ENCODE data around the gene PPP6R3. TPM values are rescaled to one million over a fixed set of nuclear protein-coding genes. Genes with fewer than 3 reads are reported as not detected.
A peak's percentile ranks its signal among the peaks of the same experiment; 100 is the strongest.
"Not testable (repeated sequence)": the region's sequence is repeated elsewhere in the genome, so short reads cannot be mapped to it uniquely, and the experiment has no call there.

Gene PPP6R3
- total RNA-seq, 1 experiment from 2014 or later = 133 TPM

DNA sequence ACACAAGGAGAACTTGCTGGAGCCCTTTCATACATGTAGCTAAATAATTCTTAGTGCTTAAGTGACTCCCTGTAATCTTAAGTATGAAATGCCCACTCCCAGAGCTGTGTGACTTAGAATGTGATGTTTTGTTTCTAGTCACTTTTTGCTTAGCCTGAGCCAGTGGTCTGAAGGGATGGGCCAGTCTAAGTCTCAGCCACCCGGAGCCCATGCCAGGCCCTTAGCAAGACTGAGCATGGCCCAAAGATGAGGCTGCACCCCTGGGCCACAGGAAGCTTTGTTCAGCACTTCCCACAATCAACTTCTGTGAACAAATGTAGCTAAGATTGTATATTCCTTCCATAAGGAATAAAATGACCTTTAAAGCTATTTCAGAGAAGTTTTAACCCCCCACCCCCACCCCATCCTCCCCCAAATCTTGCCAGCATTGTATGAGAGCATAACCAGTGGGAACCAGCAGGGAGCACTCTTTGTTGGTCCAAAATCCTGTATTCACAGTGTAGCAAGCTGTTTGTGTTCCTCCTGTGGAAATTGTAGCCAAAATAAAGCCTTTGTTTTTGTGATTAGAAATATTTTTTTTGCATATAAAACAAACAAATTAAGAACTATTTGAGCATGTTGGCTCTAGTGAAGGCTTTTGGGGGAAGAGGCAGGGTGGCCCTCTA, 150.0 kb downstream of the PPP6R3 start:
- Histone ChIP-seq H3K4me3 (ENCODE audit: insufficient read depth, low read depth, low read length) (no peak overlapping the region), H3K36me3 (replicated peaks; ENCODE audit: control insufficient read depth, insufficient read depth, low read length) (peaks cover 34% of the 10 kb centered on the region), H3K27me3 (ENCODE audit: control insufficient read depth, insufficient read depth, low read length) (no peaks in the 10 kb centered on the region)
- DNase-seq = no peak

DNA sequence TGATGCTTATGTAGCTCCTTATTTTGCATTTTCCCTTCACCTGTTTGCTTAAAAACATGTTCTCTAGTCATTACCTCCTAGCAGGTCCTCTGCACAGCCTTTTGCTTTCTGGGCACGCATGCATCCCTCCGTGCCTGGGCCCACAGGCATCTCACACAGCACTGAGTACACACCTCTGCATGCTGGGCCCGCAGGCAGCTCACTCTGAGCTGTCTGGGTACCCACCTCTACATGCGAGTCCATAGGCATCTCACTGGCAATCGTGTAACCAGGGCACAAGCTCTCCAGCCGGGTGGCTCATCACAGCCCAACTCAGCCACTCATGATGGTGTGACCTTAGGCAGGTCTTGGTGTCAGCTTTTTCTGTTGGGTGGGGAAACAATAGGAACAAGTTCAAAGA, 155.1 kb downstream of the PPP6R3 start:
- DNase-seq = no peak
- H3K36me3 ChIP-seq (replicated peaks; ENCODE audit: control insufficient read depth, insufficient read depth, low read length) = peaks cover 19% of the 10 kb centered on the region

GRCh38 chr11:68617925-68618809, 157.6 kb downstream of the PPP6R3 start:
- Histone ChIP-seq H3K36me3 (replicated peaks; ENCODE audit: control insufficient read depth, insufficient read depth, low read length) (peaks cover 9% of the 10 kb centered on the region), H3K4me3 (ENCODE audit: insufficient read depth, low read depth, low read length) (no peak overlapping the region), H3K27me3 (ENCODE audit: control insufficient read depth, insufficient read depth, low read length) (no peaks in the 10 kb centered on the region)
- DNase-seq = no peak

More for the DNA sequence above, 155.1 kb downstream of the PPP6R3 start:
- H3K4me3 ChIP-seq (ENCODE audit: insufficient read depth, low read depth, low read length) = no peak overlapping the region
- no peaks in the 10 kb centered on the region for H3K27me3 ChIP-seq (ENCODE audit: control insufficient read depth, insufficient read depth, low read length)

- no peak for DNase-seq
- H3K4me3 ChIP-seq (ENCODE audit: insufficient read depth, low read depth, low read length) = no peak overlapping the region
- no peaks in the 10 kb centered on the region for H3K27me3 ChIP-seq (ENCODE audit: control insufficient read depth, insufficient read depth, low read length)
- no peaks in the 10 kb centered on the region for H3K36me3 ChIP-seq (replicated peaks; ENCODE audit: control insufficient read depth, insufficient read depth, low read length)
Observed at GRCh38 chr11:68621826-68622225, 161.3 kb downstream of the PPP6R3 start.

- H3K4me3 ChIP-seq (ENCODE audit: insufficient read depth, low read depth, low read length); H3K36me3 ChIP-seq (replicated peaks; ENCODE audit: control insufficient read depth, insufficient read depth, low read length); H3K27me3 ChIP-seq (ENCODE audit: control insufficient read depth, insufficient read depth, low read length); DNase-seq: not testable (repeated sequence)
Observed at GRCh38 chr11:68623706-68624105, 163.2 kb downstream of the PPP6R3 start.

DNA sequence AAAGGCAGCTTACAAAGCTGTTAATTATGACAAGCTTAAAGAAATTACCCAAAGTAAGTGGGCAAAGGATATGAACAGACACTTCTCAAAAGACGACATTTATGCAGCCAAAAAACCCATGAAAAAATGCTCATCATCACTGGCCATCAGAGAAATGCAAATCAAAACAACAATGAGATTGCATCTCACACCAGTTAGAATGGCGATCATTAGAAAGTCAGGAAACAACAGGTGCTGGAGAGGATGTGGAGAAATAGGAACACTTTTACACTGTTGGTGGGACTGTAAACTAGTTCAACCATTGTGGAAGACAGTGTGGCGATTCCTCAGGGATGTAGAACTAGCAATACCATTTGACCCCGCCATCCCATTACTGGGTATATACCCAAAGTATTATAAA, 164.5 kb downstream of the PPP6R3 start:
- not testable (repeated sequence) for H3K36me3 ChIP-seq (replicated peaks; ENCODE audit: control insufficient read depth, insufficient read depth, low read length); H3K4me3 ChIP-seq (ENCODE audit: insufficient read depth, low read depth, low read length); DNase-seq; H3K27me3 ChIP-seq (ENCODE audit: control insufficient read depth, insufficient read depth, low read length)

DNA sequence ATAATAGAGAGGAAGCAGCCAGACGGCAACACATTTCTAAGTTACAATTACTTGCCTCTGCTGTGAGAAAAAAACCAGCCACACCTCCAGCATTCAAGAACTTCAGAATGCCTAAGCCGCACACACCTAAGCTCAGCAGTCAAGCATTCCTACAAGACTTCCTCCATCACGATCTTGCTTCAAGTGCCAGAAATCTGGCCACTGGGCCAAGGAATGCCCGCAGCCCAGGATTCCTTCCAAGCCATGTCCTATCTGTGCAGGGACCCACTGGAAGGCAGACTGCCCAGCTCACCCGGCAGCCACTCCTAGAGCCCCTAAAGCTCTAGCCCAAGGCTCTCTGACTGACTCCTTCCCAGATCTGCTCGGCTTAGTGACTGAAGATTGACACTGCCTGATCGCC, 165.7 kb downstream of the PPP6R3 start:
- DNase-seq; H3K36me3 ChIP-seq (replicated peaks; ENCODE audit: control insufficient read depth, insufficient read depth, low read length); H3K27me3 ChIP-seq (ENCODE audit: control insufficient read depth, insufficient read depth, low read length); H3K4me3 ChIP-seq (ENCODE audit: insufficient read depth, low read depth, low read length): not testable (repeated sequence)

GRCh38 chr11:68628837-68629236, 168.3 kb downstream of the PPP6R3 start:
- H3K36me3 ChIP-seq (replicated peaks; ENCODE audit: control insufficient read depth, insufficient read depth, low read length); H3K27me3 ChIP-seq (ENCODE audit: control insufficient read depth, insufficient read depth, low read length); DNase-seq; H3K4me3 ChIP-seq (ENCODE audit: insufficient read depth, low read depth, low read length): not testable (repeated sequence)

DNA sequence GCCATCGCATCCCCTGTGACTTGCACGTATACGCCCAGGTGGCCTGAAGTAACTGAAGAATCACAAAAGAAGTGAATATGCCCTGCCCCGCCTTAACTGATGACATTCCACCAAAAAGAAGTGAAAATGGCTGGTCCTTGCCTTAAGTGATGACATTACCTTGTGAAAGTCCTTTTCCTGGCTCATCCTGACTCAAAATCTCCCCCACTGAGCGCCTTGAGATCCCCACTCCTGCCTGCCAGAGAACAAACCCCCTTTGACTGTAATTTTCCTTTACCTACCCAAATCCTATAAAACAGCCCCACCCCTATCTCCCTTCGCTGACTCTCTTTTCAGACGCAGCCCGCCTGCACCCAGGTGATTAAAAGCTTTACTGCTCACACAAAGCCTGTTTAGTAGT, 171.8 kb downstream of the PPP6R3 start:
- not testable (repeated sequence) for H3K27me3 ChIP-seq (ENCODE audit: control insufficient read depth, insufficient read depth, low read length); H3K36me3 ChIP-seq (replicated peaks; ENCODE audit: control insufficient read depth, insufficient read depth, low read length); DNase-seq; H3K4me3 ChIP-seq (ENCODE audit: insufficient read depth, low read depth, low read length)

DNA sequence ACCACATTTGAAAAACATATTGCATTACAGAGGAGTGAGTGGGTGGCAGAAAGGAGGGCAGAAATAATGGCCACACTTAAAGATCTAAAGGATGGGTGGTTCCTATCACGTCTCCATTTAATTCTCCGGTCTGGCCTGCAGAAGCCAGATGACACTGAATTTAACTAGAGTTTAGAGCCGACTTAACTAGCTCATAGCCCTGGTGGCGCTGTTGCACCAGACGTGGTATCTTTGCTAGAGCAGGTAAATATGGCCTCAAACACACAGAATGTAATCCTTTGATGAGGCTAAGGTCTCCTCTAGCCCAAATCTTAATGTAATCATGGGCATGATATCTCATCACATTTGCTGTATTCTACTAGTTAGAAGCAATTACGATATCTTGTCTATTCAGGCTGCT, 172.2 kb downstream of the PPP6R3 start:
- Histone ChIP-seq H3K36me3 (replicated peaks; ENCODE audit: control insufficient read depth, insufficient read depth, low read length) (no peaks in the 10 kb centered on the region), H3K4me3 (ENCODE audit: insufficient read depth, low read depth, low read length) (no peak overlapping the region), H3K27me3 (ENCODE audit: control insufficient read depth, insufficient read depth, low read length) (no peaks in the 10 kb centered on the region)
- peak; percentile 60 for DNase-seq

GRCh38 chr11:68634606-68635005, 174.1 kb downstream of the PPP6R3 start:
- H3K36me3 ChIP-seq (replicated peaks; ENCODE audit: control insufficient read depth, insufficient read depth, low read length); DNase-seq; H3K27me3 ChIP-seq (ENCODE audit: control insufficient read depth, insufficient read depth, low read length): not testable (repeated sequence)
- H3K4me3 ChIP-seq (ENCODE audit: insufficient read depth, low read depth, low read length) = peak overlapping the region; percentile 2; the same call in 1 of the 2 replicates

DNA sequence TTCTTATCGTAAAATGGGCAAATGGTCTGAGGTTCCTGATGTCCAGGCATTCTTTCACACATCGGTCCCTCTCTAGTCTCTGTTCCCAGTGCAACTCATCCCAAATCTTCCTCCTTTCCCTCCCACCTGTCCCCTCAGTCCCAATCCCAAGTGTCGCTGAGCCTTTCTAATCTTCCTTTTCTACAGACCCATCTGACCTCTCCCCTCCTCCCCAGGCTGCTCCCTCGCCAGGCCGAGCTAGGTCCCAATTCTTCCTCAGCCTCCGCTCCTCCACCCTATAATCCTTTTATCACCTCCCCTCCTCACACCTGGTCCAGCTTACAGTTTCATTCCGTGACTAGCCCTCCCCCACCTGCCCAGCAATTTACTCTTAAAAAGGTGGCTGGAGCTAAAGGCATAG, 174.6 kb downstream of the PPP6R3 start:
- not testable (repeated sequence) for DNase-seq; H3K36me3 ChIP-seq (replicated peaks; ENCODE audit: control insufficient read depth, insufficient read depth, low read length); H3K27me3 ChIP-seq (ENCODE audit: control insufficient read depth, insufficient read depth, low read length)
- peak overlapping the region; percentile 2; the same call in 1 of the 2 replicates for H3K4me3 ChIP-seq (ENCODE audit: insufficient read depth, low read depth, low read length)

DNA sequence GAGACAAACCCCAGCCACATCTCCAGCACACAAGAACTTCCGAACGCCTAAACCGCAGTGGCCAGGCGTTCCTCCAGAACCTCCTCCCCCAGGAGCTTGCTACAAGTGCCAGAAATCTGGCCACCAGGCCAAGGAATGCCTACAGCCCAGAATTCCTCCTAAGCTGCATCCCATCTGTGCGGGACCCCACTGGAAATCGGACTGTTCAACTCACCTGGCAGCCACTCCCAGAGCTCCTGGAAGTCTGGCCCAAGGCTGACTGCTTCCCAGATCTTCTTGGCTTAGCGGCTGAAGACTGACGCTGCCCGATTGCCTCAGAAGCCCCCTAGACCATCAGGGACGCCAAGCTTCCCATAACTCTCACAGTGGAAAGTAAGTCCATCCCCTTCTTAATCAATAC, 175.3 kb downstream of the PPP6R3 start:
- not testable (repeated sequence) for H3K27me3 ChIP-seq (ENCODE audit: control insufficient read depth, insufficient read depth, low read length); DNase-seq; H3K36me3 ChIP-seq (replicated peaks; ENCODE audit: control insufficient read depth, insufficient read depth, low read length)
- peak overlapping the region; percentile 12; the same call in 1 of the 2 replicates for H3K4me3 ChIP-seq (ENCODE audit: insufficient read depth, low read depth, low read length)

- H3K36me3 ChIP-seq (replicated peaks; ENCODE audit: control insufficient read depth, insufficient read depth, low read length); H3K27me3 ChIP-seq (ENCODE audit: control insufficient read depth, insufficient read depth, low read length); H3K4me3 ChIP-seq (ENCODE audit: insufficient read depth, low read depth, low read length); DNase-seq: not testable (repeated sequence)
Observed at GRCh38 chr11:68639322-68639721, 178.8 kb downstream of the PPP6R3 start.

DNA sequence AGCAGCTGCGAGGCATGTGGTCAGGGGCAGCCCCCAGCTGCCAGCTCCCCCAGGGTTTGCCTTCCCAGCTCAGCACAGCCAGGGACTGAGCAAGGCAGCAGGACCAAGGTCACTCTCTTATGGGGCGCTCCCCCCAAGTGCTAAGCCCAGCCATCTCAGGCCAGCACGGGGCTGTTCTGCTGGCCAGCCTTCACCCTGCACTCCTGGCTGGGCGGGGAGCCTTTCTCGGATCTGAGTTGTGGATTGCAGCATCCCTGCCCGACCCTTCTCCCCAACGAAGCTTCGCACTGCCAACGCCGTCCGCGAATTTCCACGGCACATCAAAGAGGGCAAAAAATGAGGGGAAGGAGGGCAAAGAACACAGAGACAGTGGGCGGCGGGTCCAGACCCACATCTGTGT, 181.3 kb downstream of the PPP6R3 start:
- no peaks in the 10 kb centered on the region for H3K36me3 ChIP-seq (replicated peaks; ENCODE audit: control insufficient read depth, insufficient read depth, low read length)
- no peaks in the 10 kb centered on the region for H3K27me3 ChIP-seq (ENCODE audit: control insufficient read depth, insufficient read depth, low read length)
- H3K4me3 ChIP-seq (ENCODE audit: insufficient read depth, low read depth, low read length) = no peak overlapping the region
- peak; percentile 40 for DNase-seq
